ACC112 (cell line): Measurements from ENCODE around the gene SGO1.
"Not testable (repeated sequence)": the region's sequence is repeated elsewhere in the genome, so short reads cannot be mapped to it uniquely, and the experiment has no call there.

Experiments used
- H2AFZ ChIP-seq: fragments of 200-600 bp; sonication (generic); one replicate; pipeline ENCODE4 v1.6.0; 2017; ENCODE audit warnings: antibody characterized with exemption, low read length; ENCODE audit not compliant: unreplicated experiment
- H3K27ac ChIP-seq: fragments of 200-600 bp; sonication (generic); 2 replicates; pipeline ENCODE4 v1.5.1; 2014; ENCODE audit warnings: low read depth, mild to moderate bottlenecking, antibody characterized with exemption, low read length, moderate library complexity
- H3K27me3 ChIP-seq: fragments of 200-600 bp; sonication (generic); 2 replicates; pipeline ENCODE4 v1.6.1; 2014; ENCODE audit warnings: mild to moderate bottlenecking, antibody characterized with exemption, low read length, moderate library complexity, mixed read lengths; ENCODE audit not compliant: insufficient read depth
- H3K36me3 ChIP-seq: fragments of 200-600 bp; sonication (generic); 2 replicates; pipeline ENCODE4 v1.6.1; 2016; ENCODE audit warnings: mild to moderate bottlenecking, antibody characterized with exemption, low read length, moderate library complexity, mixed read lengths; ENCODE audit not compliant: insufficient read depth
- H3K4me1 ChIP-seq: fragments of 200-600 bp; sonication (generic); one replicate; pipeline ENCODE4 v1.6.1; 2016; ENCODE audit warnings: low read length, mixed read lengths; ENCODE audit not compliant: insufficient read depth, unreplicated experiment, control insufficient read depth
- H3K4me3 ChIP-seq: fragments of 200-600 bp; sonication (generic); 2 replicates; pipeline ENCODE4 v1.5.1; 2014; ENCODE audit warnings: mild to moderate bottlenecking, low read depth, low read length
- H3K79me2 ChIP-seq: fragments of 200-600 bp; sonication (generic); one replicate; pipeline ENCODE4 v1.6.0; 2016; ENCODE audit warnings: low read length; ENCODE audit not compliant: control insufficient read depth, unreplicated experiment, insufficient read depth

Gene SGO1

GRCh38 chr3:20185679-20186599, at the start of gene SGO1:
TSS of gene SGO1 (minus strand) at chr3:20186206. CDS start at chr3:20184027, 2,179 bp downstream.
- H3K4me3 ChIP-seq, result peak within 1 kb of the TSS; percentile 93
- H3K27ac ChIP-seq, result peak within 1 kb of the TSS; percentile 74
- H3K79me2 ChIP-seq, result peaks cover 27% of the 10 kb centered on the region
- H3K27me3 ChIP-seq, result no peaks in the 10 kb centered on the region
- H3K36me3 ChIP-seq, result no peaks in the 10 kb centered on the region
- H2AFZ ChIP-seq, result peak within 1 kb of the TSS; percentile 100
- H3K4me1 ChIP-seq, result peaks cover 22% of the 10 kb centered on the region

DNA sequence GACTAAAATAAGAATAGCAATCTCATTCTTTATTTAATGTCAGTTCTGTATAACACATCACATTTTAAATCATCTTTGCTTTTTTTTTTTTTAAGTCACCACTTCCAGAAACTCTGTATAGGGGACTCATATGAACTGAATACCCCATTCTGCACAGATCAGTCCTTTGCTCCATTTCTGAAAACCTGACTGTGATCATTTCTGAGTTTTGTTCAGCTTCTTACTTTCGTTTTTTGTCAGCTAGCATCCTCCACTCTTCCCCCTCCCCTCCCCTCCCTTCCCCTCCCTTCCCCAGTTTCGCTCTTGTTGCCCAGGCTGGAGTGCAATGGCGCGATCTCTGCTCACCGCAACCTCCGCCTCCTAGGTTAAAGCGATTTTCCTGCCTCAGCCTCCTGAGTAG, 49.8 kb upstream of the SGO1 start:
- Histone ChIP-seq H3K27me3 (no peaks in the 10 kb centered on the region), H3K27ac (no peak overlapping the region)

DNA sequence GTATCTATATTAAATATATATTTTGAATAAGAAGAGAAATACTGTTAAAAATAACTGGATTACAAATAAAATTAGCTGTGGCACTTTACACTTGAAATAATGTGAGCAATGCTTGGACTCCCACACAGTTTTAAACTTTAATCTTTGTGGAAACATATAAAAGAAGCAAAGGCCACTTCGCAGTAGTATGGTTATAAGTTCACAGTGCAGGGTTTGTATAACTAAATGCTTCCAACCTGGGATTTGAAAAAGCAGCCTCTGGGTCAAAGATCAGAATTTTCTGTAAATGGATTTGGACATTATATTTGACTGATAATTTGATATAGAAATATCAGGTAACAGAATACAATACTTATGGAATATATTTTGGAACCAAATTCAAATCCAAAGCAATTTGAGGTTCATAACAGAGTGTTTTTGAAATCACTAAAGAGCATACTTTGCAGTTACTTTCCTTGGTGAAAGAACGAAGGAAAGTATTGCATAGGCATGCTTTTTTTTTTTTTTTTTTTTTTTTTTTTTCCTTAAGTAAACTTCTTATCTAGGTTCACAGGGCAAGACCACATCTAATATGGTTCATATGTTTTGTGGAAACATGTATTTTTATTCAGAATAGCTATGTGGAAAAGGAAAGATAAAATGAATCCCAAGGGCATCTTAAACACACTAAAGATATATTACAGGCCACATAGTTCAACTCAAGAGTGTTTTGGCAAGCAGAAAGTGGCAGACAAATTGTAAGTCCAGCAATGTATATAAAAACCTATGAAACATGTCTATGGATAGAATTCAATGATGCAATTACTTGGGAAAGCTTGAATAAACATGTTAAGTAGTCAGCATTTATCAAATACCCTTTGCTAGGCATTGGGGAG, 47.1 kb upstream of the SGO1 start:
- Histone ChIP-seq H3K27ac (no peak overlapping the region), H3K79me2 (no peaks in the 10 kb centered on the region), H3K36me3 (no peaks in the 10 kb centered on the region), H3K4me3 (no peak overlapping the region), H2AFZ (no peak overlapping the region), H3K4me1 (no peaks in the 10 kb centered on the region), H3K27me3 (0 out of 2 replicates have a peak, but pooled peaks cover 3% of the 10 kb centered on the region)

More for the DNA sequence above, 49.8 kb upstream of the SGO1 start:
- Histone ChIP-seq H3K79me2 (no peaks in the 10 kb centered on the region), H3K4me3 (no peak overlapping the region), H2AFZ (no peak overlapping the region), H3K36me3 (no peaks in the 10 kb centered on the region), H3K4me1 (no peaks in the 10 kb centered on the region)

- H2AFZ ChIP-seq, result no peak overlapping the region
- H3K27ac ChIP-seq, result no peak overlapping the region
- H3K4me3 ChIP-seq, result no peak overlapping the region
- no peaks in the 10 kb centered on the region for H3K79me2 ChIP-seq
- no peaks in the 10 kb centered on the region for H3K4me1 ChIP-seq
- 0 out of 2 replicates have a peak, but pooled peaks cover 6% of the 10 kb centered on the region for H3K27me3 ChIP-seq
- no peaks in the 10 kb centered on the region for H3K36me3 ChIP-seq
These were observed 44.9 kb upstream of the SGO1 start for GRCh38 chr3:20230954-20231353.

GRCh38 chr3:20225769-20226168, 39.8 kb upstream of the SGO1 start:
- Histone ChIP-seq H3K27ac (no peak overlapping the region), H3K4me3 (no peak overlapping the region), H3K4me1 (no peaks in the 10 kb centered on the region), H3K36me3 (no peaks in the 10 kb centered on the region), H2AFZ (no peak overlapping the region), H3K79me2 (no peaks in the 10 kb centered on the region), H3K27me3 (0 out of 2 replicates have a peak, but pooled peaks cover 6% of the 10 kb centered on the region)

- Histone ChIP-seq H3K4me3 (no peak overlapping the region), H3K36me3 (no peaks in the 10 kb centered on the region), H3K27ac (no peak overlapping the region)
These were observed 36.3 kb upstream of the SGO1 start for GRCh38 chr3:20222274-20222673.

GRCh38 chr3:20218215-20218614, 32.2 kb upstream of the SGO1 start:
- Histone ChIP-seq H3K27me3 (no peaks in the 10 kb centered on the region), H2AFZ (no peak overlapping the region), H3K79me2 (no peaks in the 10 kb centered on the region), H3K27ac (no peak overlapping the region), H3K4me1 (no peaks in the 10 kb centered on the region), H3K4me3 (no peak overlapping the region), H3K36me3 (no peaks in the 10 kb centered on the region)

More at GRCh38 chr3:20222274-20222673, 36.3 kb upstream of the SGO1 start:
- Histone ChIP-seq H3K4me1 (no peaks in the 10 kb centered on the region), H2AFZ (no peak overlapping the region), H3K79me2 (no peaks in the 10 kb centered on the region), H3K27me3 (no peaks in the 10 kb centered on the region)

DNA sequence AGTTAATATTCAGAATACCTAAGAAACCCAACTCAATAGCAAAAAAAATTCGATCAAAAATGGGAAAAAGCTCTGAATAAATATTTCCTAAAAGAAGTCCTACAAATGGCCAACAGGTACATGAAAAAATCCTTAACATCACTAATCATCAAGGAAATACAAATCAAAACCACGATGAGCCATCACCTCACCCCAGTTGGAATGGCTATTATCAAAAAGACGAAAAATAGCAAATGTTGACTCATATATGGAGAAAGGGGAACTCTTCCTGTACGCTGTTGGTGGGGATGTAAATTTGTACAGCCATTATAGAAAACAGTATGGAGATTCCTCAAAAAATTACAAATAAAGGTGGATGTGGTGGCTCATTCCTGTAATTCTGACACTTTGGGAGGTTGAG, 29.6 kb upstream of the SGO1 start:
- Histone ChIP-seq H3K4me3 (no peak overlapping the region), H3K4me1 (no peaks in the 10 kb centered on the region), H2AFZ (no peak overlapping the region), H3K27ac (no peak overlapping the region), H3K79me2 (no peaks in the 10 kb centered on the region), H3K27me3 (no peaks in the 10 kb centered on the region), H3K36me3 (no peaks in the 10 kb centered on the region)

- not testable (repeated sequence) for H3K27me3 ChIP-seq, H3K27ac ChIP-seq, H3K79me2 ChIP-seq, H3K36me3 ChIP-seq, H2AFZ ChIP-seq, H3K4me1 ChIP-seq, H3K4me3 ChIP-seq
These were observed 27.5 kb upstream of the SGO1 start for GRCh38 chr3:20213491-20213890.

DNA sequence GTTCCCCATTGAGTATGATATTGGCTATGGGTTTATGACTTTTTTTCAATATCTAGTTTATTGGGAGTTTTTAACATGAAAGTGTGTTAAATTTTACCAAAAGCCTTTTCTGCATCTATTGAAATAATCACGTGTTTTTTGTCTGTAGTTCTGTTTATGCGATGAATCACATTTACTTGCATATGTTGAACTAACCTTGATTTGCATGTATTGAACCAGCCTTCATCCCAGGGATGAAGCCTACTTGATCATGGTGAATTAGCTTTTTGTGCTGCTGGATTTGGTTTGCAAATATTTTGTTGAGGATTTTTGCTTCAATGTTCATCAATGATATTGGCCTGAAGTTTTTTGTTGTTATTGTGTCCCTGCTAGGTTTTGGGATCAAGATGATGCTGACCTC, 21.9 kb upstream of the SGO1 start:
- not testable (repeated sequence) for H3K36me3 ChIP-seq, H2AFZ ChIP-seq, H3K27ac ChIP-seq, H3K4me1 ChIP-seq, H3K4me3 ChIP-seq, H3K79me2 ChIP-seq
- H3K27me3 ChIP-seq, result peaks cover 10% of the 10 kb centered on the region; the same call in 1 of the 2 replicates
